ENCODE results near the gene DDX23.
"Not testable (repeated sequence)": the region's sequence is repeated elsewhere in the genome, so short reads cannot be mapped to it uniquely, and the experiment has no call there.

The DDX23 gene

GRCh38 chr12:48856379-48856778 lies 4.4 kb upstream of the DDX23 start:
- TF ChIP-seq, protein P1, sequence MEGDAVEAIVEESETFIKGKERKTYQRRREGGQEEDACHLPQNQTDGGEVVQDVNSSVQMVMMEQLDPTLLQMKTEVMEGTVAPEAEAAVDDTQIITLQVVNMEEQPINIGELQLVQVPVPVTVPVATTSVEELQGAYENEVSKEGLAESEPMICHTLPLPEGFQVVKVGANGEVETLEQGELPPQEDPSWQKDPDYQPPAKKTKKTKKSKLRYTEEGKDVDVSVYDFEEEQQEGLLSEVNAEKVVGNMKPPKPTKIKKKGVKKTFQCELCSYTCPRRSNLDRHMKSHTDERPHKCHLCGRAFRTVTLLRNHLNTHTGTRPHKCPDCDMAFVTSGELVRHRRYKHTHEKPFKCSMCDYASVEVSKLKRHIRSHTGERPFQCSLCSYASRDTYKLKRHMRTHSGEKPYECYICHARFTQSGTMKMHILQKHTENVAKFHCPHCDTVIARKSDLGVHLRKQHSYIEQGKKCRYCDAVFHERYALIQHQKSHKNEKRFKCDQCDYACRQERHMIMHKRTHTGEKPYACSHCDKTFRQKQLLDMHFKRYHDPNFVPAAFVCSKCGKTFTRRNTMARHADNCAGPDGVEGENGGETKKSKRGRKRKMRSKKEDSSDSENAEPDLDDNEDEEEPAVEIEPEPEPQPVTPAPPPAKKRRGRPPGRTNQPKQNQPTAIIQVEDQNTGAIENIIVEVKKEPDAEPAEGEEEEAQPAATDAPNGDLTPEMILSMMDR (IDR thresholded peaks at IDR 0.05; ENCODE audit: insufficient read depth, low read depth, low read length, missing control alignments), result no peak
- no peak overlapping the region for H3K4me3 ChIP-seq (ENCODE audit: low read depth, low read length)
- no peak for DNase-seq (ENCODE audit: low read depth)

DNA sequence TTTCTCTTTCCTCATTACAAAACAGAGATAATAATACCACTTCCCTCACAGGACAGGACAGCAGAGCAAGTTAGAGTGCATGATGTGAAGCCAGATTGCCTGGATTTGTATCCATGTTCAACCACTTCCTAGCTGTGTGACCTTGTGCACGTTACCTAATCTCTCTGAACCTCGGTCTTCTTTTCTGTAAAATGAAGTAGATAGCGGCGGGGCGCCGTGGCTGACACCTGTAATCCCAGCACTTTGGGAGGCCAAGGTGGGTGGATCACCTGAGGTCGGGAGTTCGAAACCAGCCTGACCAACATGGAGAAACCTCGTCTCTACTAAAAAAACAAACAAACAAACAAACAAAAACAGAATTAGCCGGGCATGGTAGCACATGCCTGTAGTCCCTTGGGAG lies 3.0 kb upstream of the DDX23 start:
- not testable (repeated sequence) for H3K4me3 ChIP-seq (ENCODE audit: low read depth, low read length); DNase-seq (ENCODE audit: low read depth)

- DNase-seq (ENCODE audit: low read depth), result no peak
- TF ChIP-seq, protein P1 (IDR thresholded peaks at IDR 0.05; ENCODE audit: insufficient read depth, low read depth, low read length, missing control alignments), result no peak
- no peak overlapping the region for H3K4me3 ChIP-seq (ENCODE audit: low read depth, low read length)
These were observed 2.5 kb upstream of the DDX23 start for GRCh38 chr12:48854488-48854887.

- H3K4me3 ChIP-seq (ENCODE audit: low read depth, low read length), result peak overlapping the region; percentile 80
- TF ChIP-seq, protein P1 (IDR thresholded peaks at IDR 0.05; ENCODE audit: insufficient read depth, low read depth, low read length, missing control alignments), result peak; percentile 80
- peak; percentile 93 for DNase-seq (ENCODE audit: low read depth)
These were observed 1.0 kb upstream of the DDX23 start for GRCh38 chr12:48852734-48853688.

- not testable (repeated sequence) for H3K4me3 ChIP-seq (ENCODE audit: low read depth, low read length); DNase-seq (ENCODE audit: low read depth)
These were observed 9.9 kb downstream of the DDX23 start for GRCh38 chr12:48842021-48842420.

- H3K4me3 ChIP-seq (ENCODE audit: low read depth, low read length), result no peak overlapping the region
- no peak for DNase-seq (ENCODE audit: low read depth)
- TF ChIP-seq, protein P1 (IDR thresholded peaks at IDR 0.05; ENCODE audit: insufficient read depth, low read depth, low read length, missing control alignments), result no peak
These were observed 13.9 kb downstream of the DDX23 start for GRCh38 chr12:48838048-48838447.

- H3K4me3 ChIP-seq (ENCODE audit: low read depth, low read length), result no peak overlapping the region
- TF ChIP-seq, protein P1 (IDR thresholded peaks at IDR 0.05; ENCODE audit: insufficient read depth, low read depth, low read length, missing control alignments), result no peak
- DNase-seq (ENCODE audit: low read depth), result no peak
These were observed 19.5 kb downstream of the DDX23 start for GRCh38 chr12:48832321-48833060.

Data from GM12865 (cell line).